ENCODE results near the gene ARFRP1.

The ARFRP1 gene

GRCh38 chr20:63744158-63744557 is 36.4 kb upstream of the ARFRP1 start:
- Histone ChIP-seq H3K27ac (no peak overlapping the region), H3K4me1 (peaks cover 55% of the 10 kb centered on the region)

GRCh38 chr20:63743210-63743970 is 35.6 kb upstream of the ARFRP1 start:
- Histone ChIP-seq H3K4me2 (no peak overlapping the region), H3K36me3 (peaks cover 24% of the 10 kb centered on the region), H3K9ac (no peak overlapping the region), H3K9me3 (no peaks in the 10 kb centered on the region), H4K20me1 (peaks cover 20% of the 10 kb centered on the region), H3K4me3 (no peak overlapping the region), H3K27ac (no peak overlapping the region), H3K4me1 (peaks cover 55% of the 10 kb centered on the region), H3K27me3 (no peaks in the 10 kb centered on the region)
- TF ChIP-seq Cebpa-rat (IDR thresholded peaks at IDR 0.05): no peak

More at GRCh38 chr20:63744158-63744557, 36.4 kb upstream of the ARFRP1 start:
- TF ChIP-seq Cebpa-rat (IDR thresholded peaks at IDR 0.05): no peak
- Histone ChIP-seq H4K20me1 (peaks cover 12% of the 10 kb centered on the region), H3K27me3 (no peaks in the 10 kb centered on the region), H3K4me3 (no peak overlapping the region), H3K9ac (no peak overlapping the region), H3K36me3 (peaks cover 24% of the 10 kb centered on the region), H3K4me2 (no peak overlapping the region), H3K9me3 (no peaks in the 10 kb centered on the region)

GRCh38 chr20:63742381-63743024 is 34.7 kb upstream of the ARFRP1 start:
- H3K9ac ChIP-seq: no peak overlapping the region

GRCh38 chr20:63741676-63742380 is 34.1 kb upstream of the ARFRP1 start:
- H3K27me3 ChIP-seq: no peaks in the 10 kb centered on the region
- no peaks in the 10 kb centered on the region for H3K9me3 ChIP-seq
- peak overlapping the region; percentile 80 for H3K9ac ChIP-seq
- peaks cover 24% of the 10 kb centered on the region for H3K36me3 ChIP-seq
- peaks cover 54% of the 10 kb centered on the region for H3K4me1 ChIP-seq
- peaks cover 24% of the 10 kb centered on the region for H4K20me1 ChIP-seq
- H3K4me2 ChIP-seq: peak overlapping the region; percentile 91
- no peak for TF ChIP-seq Cebpa-rat (IDR thresholded peaks at IDR 0.05)
- peak overlapping the region; percentile 81; the same call in 1 of the 2 replicates for H3K27ac ChIP-seq
- H3K4me3 ChIP-seq: no peak overlapping the region

More at GRCh38 chr20:63742381-63743024, 34.7 kb upstream of the ARFRP1 start:
- no peaks in the 10 kb centered on the region for H3K27me3 ChIP-seq
- peaks cover 51% of the 10 kb centered on the region for H3K4me1 ChIP-seq
- no peak overlapping the region for H3K4me2 ChIP-seq
- no peaks in the 10 kb centered on the region for H3K9me3 ChIP-seq
- H3K36me3 ChIP-seq: peaks cover 24% of the 10 kb centered on the region
- H3K27ac ChIP-seq: no peak overlapping the region
- H4K20me1 ChIP-seq: peaks cover 24% of the 10 kb centered on the region
- no peak overlapping the region for H3K4me3 ChIP-seq
- no peak for TF ChIP-seq Cebpa-rat (IDR thresholded peaks at IDR 0.05)

GRCh38 chr20:63741354-63741675 is 33.5 kb upstream of the ARFRP1 start:
- Histone ChIP-seq H3K27me3 (no peaks in the 10 kb centered on the region), H3K4me3 (peak overlapping the region; percentile 77), H3K4me1 (peaks cover 54% of the 10 kb centered on the region), H3K9me3 (no peaks in the 10 kb centered on the region), H3K9ac (peak overlapping the region; percentile 80), H4K20me1 (peaks cover 24% of the 10 kb centered on the region), H3K36me3 (peaks cover 24% of the 10 kb centered on the region), H3K27ac (peak overlapping the region; percentile 81; the same call in 1 of the 2 replicates), H3K4me2 (peak overlapping the region; percentile 91)
- no peak for TF ChIP-seq Cebpa-rat (IDR thresholded peaks at IDR 0.05)

- Histone ChIP-seq H4K20me1 (peaks cover 28% of the 10 kb centered on the region), H3K4me2 (peak overlapping the region; percentile 91), H3K4me3 (peak overlapping the region; percentile 77), H3K9ac (peak overlapping the region; percentile 80), H3K9me3 (no peaks in the 10 kb centered on the region), H3K27ac (peak overlapping the region; percentile 81), H3K4me1 (peaks cover 54% of the 10 kb centered on the region), H3K27me3 (no peaks in the 10 kb centered on the region), H3K36me3 (peaks cover 24% of the 10 kb centered on the region)
- TF ChIP-seq Cebpa-rat (IDR thresholded peaks at IDR 0.05): peak; percentile 93
Observed at GRCh38 chr20:63740627-63741353, 33.0 kb upstream of the ARFRP1 start.

GRCh38 chr20:63740070-63740626 is 32.4 kb upstream of the ARFRP1 start:
- no peak for TF ChIP-seq Cebpa-rat (IDR thresholded peaks at IDR 0.05)
- peaks cover 34% of the 10 kb centered on the region for H4K20me1 ChIP-seq
- peak overlapping the region; percentile 81 for H3K27ac ChIP-seq

GRCh38 chr20:63739130-63740069 is 31.6 kb upstream of the ARFRP1 start, which contains the start of gene SLC2A4RG:
TSS of gene SLC2A4RG (plus strand) at chr20:63739776. CDS start at chr20:63739913, 137 bp downstream.
- Histone ChIP-seq H3K9ac (peak within 1 kb of the TSS; percentile 80), H3K4me2 (peak within 1 kb of the TSS; percentile 99), H3K4me3 (peak within 1 kb of the TSS; percentile 77), H3K9me3 (no peaks in the 10 kb centered on the region), H3K27me3 (no peaks in the 10 kb centered on the region), H4K20me1 (peaks cover 34% of the 10 kb centered on the region), H3K4me1 (peaks cover 68% of the 10 kb centered on the region), H3K36me3 (peaks cover 37% of the 10 kb centered on the region), H3K27ac (peak within 1 kb of the TSS; percentile 81)
- TF ChIP-seq Cebpa-rat (IDR thresholded peaks at IDR 0.05): no peak

More at GRCh38 chr20:63740070-63740626, 32.4 kb upstream of the ARFRP1 start:
- Histone ChIP-seq H3K4me2 (peak overlapping the region; percentile 91), H3K4me1 (peaks cover 60% of the 10 kb centered on the region), H3K9ac (peak overlapping the region; percentile 80), H3K9me3 (no peaks in the 10 kb centered on the region), H3K4me3 (peak overlapping the region; percentile 77), H3K36me3 (peaks cover 29% of the 10 kb centered on the region), H3K27me3 (no peaks in the 10 kb centered on the region)

Measured in BLaER1 (cell line).